HepG2 (cell line): ENCODE measurements around the gene PROP1. TPM values are rescaled to one million over a fixed set of nuclear protein-coding genes. Genes with fewer than 3 reads are reported as not detected.

ENCODE experiments used
- ATAC-seq: fragments of 200-7000 bp; cut with Tn5 transposase; 3 replicates; pipeline ENCODE4 v1.9.1; 2020; ENCODE audit warnings: mild to moderate bottlenecking, moderate library complexity
- BruUV-seq: library from RNA; stranded (reverse); fragments of 400-500 nt; replicated peaks from 2 replicates; lab custom pipeline; 2021; lab: Mats Ljungman, UMichigan
- CTCF ChIA-PET: fragments of 300-600 bp; formaldehyde crosslinking; extraction: SDS; loops from one replicate; lab custom pipeline; 2021; ENCODE audit warnings: low total read pairs, inconsistent platforms, low intra/inter-chr PET ratio; lab: Yijun Ruan, JAX
- POLR2A ChIA-PET: fragments of 350-600 bp; sonication (Branson Sonifier 250); formaldehyde crosslinking; loops from one replicate; lab custom pipeline; 2020; ENCODE audit warnings: antibody characterized with exemption, inconsistent platforms; lab: Yijun Ruan, JAX
- DNase-seq: peaks from one replicate; pipeline ENCODE4 v3.0.0-alpha.2; 2015; ENCODE audit warnings: low spot score
- FAIRE-seq: peaks from 3 replicates; lab custom pipeline; 2011; peaks lifted over from hg19 to GRCh38; lab: Jason Lieb, UNC
- H2AFZ ChIP-seq: one replicate; pipeline ENCODE4 v1.6.1; 2011; ENCODE audit warnings: low read length, inconsistent platforms
- H3K27ac ChIP-seq: fragments of 300-600 bp; 3 replicates; pipeline ENCODE4 v1.8.0; 2011; ENCODE audit warnings: mixed run types, mild to moderate bottlenecking, mixed read lengths, low read length, inconsistent platforms; ENCODE audit not compliant: insufficient read depth; ENCODE audit errors: extremely low read length
- H3K27me3 ChIP-seq, 2 experiments: fragments of 200-600 bp in 1 of 2; 2 replicates in 1 of 2; 3 replicates in 1 of 2; pipeline versions ENCODE4 v1.6.0 to v1.8.0; 2011; ENCODE audit warnings: low read length in 2 of 2, mild to moderate bottlenecking in 2 of 2, moderate library complexity in 2 of 2, inconsistent platforms in 1 of 2; ENCODE audit not compliant: insufficient read depth in 2 of 2, control insufficient read depth in 1 of 2
- H3K36me3 ChIP-seq, 2 experiments: fragments of 200-600 bp in 1 of 2; replicated peaks in 1 of 2; 2 replicates in 1 of 2; 3 replicates in 1 of 2; pipeline versions ENCODE4 v1.5.1 to v1.8.0; 2011; ENCODE audit warnings: low read length in 2 of 2, inconsistent platforms in 1 of 2; ENCODE audit not compliant: insufficient read depth in 2 of 2, control insufficient read depth in 1 of 2
- H3K4me1 ChIP-seq: 2 replicates; pipeline ENCODE4 v1.5.1; 2012; ENCODE audit warnings: low read length, inconsistent platforms; ENCODE audit not compliant: insufficient read depth
- H3K4me2 ChIP-seq: 2 replicates; pipeline ENCODE4 v1.6.0; 2011; ENCODE audit warnings: low read depth, low read length, inconsistent platforms
- H3K4me3 ChIP-seq, 3 experiments: fragments of 200-600 bp in 1 of 3; sonication (generic), shearing (Covaris generic) in 1 of 3; replicated peaks in 1 of 3; 2 replicates each; pipeline ENCODE4 v1.5.1; 2011 to 2016; ENCODE audit warnings: low read length in 3 of 3, inconsistent platforms in 2 of 3, low read depth in 2 of 3, mild to moderate bottlenecking in 2 of 3, control low read depth in 1 of 3, mixed read lengths in 1 of 3; ENCODE audit not compliant: insufficient read depth in 1 of 3
- H3K79me2 ChIP-seq: one replicate; pipeline ENCODE4 v1.6.1; 2011; ENCODE audit warnings: low read length, inconsistent platforms; ENCODE audit not compliant: insufficient read depth
- H3K9ac ChIP-seq: 2 replicates; pipeline ENCODE4 v1.6.0; 2011; ENCODE audit warnings: mild to moderate bottlenecking, low read depth, low read length, inconsistent platforms; ENCODE audit not compliant: insufficient read depth
- H3K9me3 ChIP-seq: 2 replicates; pipeline ENCODE4 v1.5.1; 2012; ENCODE audit warnings: mild to moderate bottlenecking, low read length
- H4K20me1 ChIP-seq: 2 replicates; pipeline ENCODE4 v1.6.0; 2011; ENCODE audit warnings: inconsistent platforms, mild to moderate bottlenecking, low read length, moderate library complexity; ENCODE audit not compliant: insufficient read depth
- AGO2 ChIP-seq: fragments of 200-400 bp; formaldehyde crosslinking; optimal IDR thresholded peaks from 2 replicates; pipeline ENCODE3; 2017; ENCODE audit warnings: mild to moderate bottlenecking, low read depth, low read length, moderate library complexity
- AKNA ChIP-seq: sonication (generic); formaldehyde crosslinking; IDR thresholded peaks from 2 replicates; pipeline ENCODE4 v1.4.0; 2020; ENCODE audit warnings: missing genetic modification reagents, borderline replicate concordance
- CTCF ChIP-seq: sonication (generic); formaldehyde crosslinking; IDR thresholded peaks from 2 replicates; pipeline ENCODE4 v1.5.0; 2020; ENCODE audit warnings: mild to moderate bottlenecking, missing genetic modification reagents, moderate library complexity
- GATAD2A ChIP-seq: IDR thresholded peaks from 2 replicates; pipeline ENCODE4 v1.6.1; 2016
- JUNB ChIP-seq: sonication (generic); formaldehyde crosslinking; IDR thresholded peaks from 2 replicates; pipeline ENCODE4 v1.8.0; 2022; ENCODE audit warnings: missing genetic modification reagents, mild to moderate bottlenecking, borderline replicate concordance
- LBX2 ChIP-seq: sonication (generic); formaldehyde crosslinking; IDR thresholded peaks from 2 replicates; pipeline ENCODE4 v1.5.0; 2020; ENCODE audit warnings: missing genetic modification reagents, mild to moderate bottlenecking, borderline replicate concordance
- MIER3 ChIP-seq: IDR thresholded peaks from 2 replicates; pipeline ENCODE4 v1.6.1; 2016; ENCODE audit warnings: missing compliant biosample characterization, borderline replicate concordance
- NFE2L1 ChIP-seq: sonication (generic); formaldehyde crosslinking; IDR thresholded peaks from 2 replicates; pipeline ENCODE4 v1.4.0; 2020; ENCODE audit warnings: missing genetic modification reagents, mild to moderate bottlenecking, borderline replicate concordance
- NFKBIZ ChIP-seq: IDR thresholded peaks from 2 replicates; pipeline ENCODE4 v1.6.1; 2018; ENCODE audit warnings: missing genetic modification reagents, missing compliant biosample characterization
- SCMH1 ChIP-seq: sonication (generic); formaldehyde crosslinking; IDR thresholded peaks from 2 replicates; pipeline ENCODE4 v1.9.0; 2021; ENCODE audit warnings: missing genetic modification reagents, mild to moderate bottlenecking, borderline replicate concordance
- ZBTB10 ChIP-seq: sonication (generic); formaldehyde crosslinking; IDR thresholded peaks from 2 replicates; pipeline ENCODE4 v1.4.0; 2020; ENCODE audit warnings: missing genetic modification reagents, borderline replicate concordance
- WGBS: methylation state at CpG from one replicate; pipeline ENCODE4 v1.1.6; 2017; ENCODE audit warnings: low lambda C conversion rate; 5-methylcytosine and 5-hydroxymethylcytosine counted together
- in situ Hi-C: cut with HindIII; loops from 2 replicates; pipeline ENCODE4 v1.10.0; 2017; ENCODE audit warnings: low pct_unique_long_range_greater_than_20kb; ENCODE audit not compliant: extremely low pct_ligation_motif_present
- intact Hi-C: fragments of 100-400 bp; cut with micrococcal nuclease; formaldehyde crosslinking; loops from one replicate; pipeline ENCODE4 v1.10.0; 2022; ENCODE audit not compliant: unreplicated experiment
- polyA plus RNA-seq, 8 experiments: library from polyadenylated mRNA; depleted of rRNA in 3 of 8; stranded (reverse) in 7 of 8; unstranded in 1 of 8; fragments of >200 nt; fragmentation: Illumina TruSeq in 4 of 8; extraction: Trizol in 4 of 8; gene quantifications; 2 replicates each; pipeline versions ENCODE4 v1.2.1 to v1.2.3, GENCODE V29; 2011 to 2016; ENCODE audit warnings: low read depth in 4 of 8, missing spikeins in 1 of 8, mixed read lengths in 1 of 8; ENCODE audit not compliant: insufficient read depth in 1 of 8
- total RNA-seq, 5 experiments: library from RNA; depleted of rRNA; stranded (reverse); fragments of >200 nt; fragmentation: Illumina TruSeq; extraction: Trizol; gene quantifications; 2 replicates each; pipeline ENCODE4 v1.2.3, GENCODE V29; 2016; ENCODE audit warnings: low read depth in 1 of 5

Gene PROP1
- total and polyA plus RNA-seq, 2 of the 13 experiments (the other 11 are each of a cell fraction or from before 2014, with no cell fraction given) = not detected

- TF ChIP-seq LBX2 (CRISPR knock-in tag) = no peak
- no peak for TF ChIP-seq NFKBIZ
- no peak for TF ChIP-seq GATAD2A (CRISPR knock-in tag)
- no peak for TF ChIP-seq JUNB (CRISPR knock-in tag)
- TF ChIP-seq ZBTB10 = no peak
- TF ChIP-seq NFE2L1 = no peak
Measured at GRCh38 chr5:177996660-177997318, 747 bp upstream of the PROP1 start (continued).

- Histone ChIP-seq H3K9me3 (no peaks in the 10 kb centered on the region), H3K4me3 (no peak overlapping the region), H2AFZ (no peak overlapping the region), H3K9ac (no peak overlapping the region), H3K79me2 (no peaks in the 10 kb centered on the region), H3K27ac (no peak overlapping the region), H4K20me1 (no peaks in the 10 kb centered on the region), H3K4me1 (no peaks in the 10 kb centered on the region), H3K36me3 (no peaks in the 10 kb centered on the region), H3K4me2 (no peak overlapping the region), H3K27me3 (peaks cover 4 to 42% of the 10 kb centered on the region in 2 experiments)
- DNase-seq = no peak
- intact Hi-C loops = no loop called here
- in situ Hi-C loops = no loop called here
- no peak; the same call in 2 of the 3 replicates for ATAC-seq
- no TSS peak for BruUV-seq
- ChIA-PET CTCF (no interaction called here), POLR2A (no interaction called here)
- WGBS = 20% methylated on average over 4 of the region's 10 CpGs
- FAIRE-seq = no peak
- TF ChIP-seq AKNA (CRISPR knock-in tag) = no peak
- TF ChIP-seq SCMH1 (CRISPR knock-in tag) = no peak
- TF ChIP-seq CTCF (CRISPR knock-in tag) = no peak
- TF ChIP-seq AGO2 = no peak
- no peak for TF ChIP-seq MIER3 (CRISPR knock-in tag)
Measured at GRCh38 chr5:177994561-177995190, 1.4 kb downstream of the PROP1 start.
